ENCODE results near the gene CUL7.
"Not testable (repeated sequence)": the region's sequence is repeated elsewhere in the genome, so short reads cannot be mapped to it uniquely, and the experiment has no call there.

Gene CUL7

GRCh38 chr6:43014434-43014909 lies 39.2 kb downstream of the CUL7 start:
- no peak for DNase-seq (ENCODE audit: low spot score)

DNA sequence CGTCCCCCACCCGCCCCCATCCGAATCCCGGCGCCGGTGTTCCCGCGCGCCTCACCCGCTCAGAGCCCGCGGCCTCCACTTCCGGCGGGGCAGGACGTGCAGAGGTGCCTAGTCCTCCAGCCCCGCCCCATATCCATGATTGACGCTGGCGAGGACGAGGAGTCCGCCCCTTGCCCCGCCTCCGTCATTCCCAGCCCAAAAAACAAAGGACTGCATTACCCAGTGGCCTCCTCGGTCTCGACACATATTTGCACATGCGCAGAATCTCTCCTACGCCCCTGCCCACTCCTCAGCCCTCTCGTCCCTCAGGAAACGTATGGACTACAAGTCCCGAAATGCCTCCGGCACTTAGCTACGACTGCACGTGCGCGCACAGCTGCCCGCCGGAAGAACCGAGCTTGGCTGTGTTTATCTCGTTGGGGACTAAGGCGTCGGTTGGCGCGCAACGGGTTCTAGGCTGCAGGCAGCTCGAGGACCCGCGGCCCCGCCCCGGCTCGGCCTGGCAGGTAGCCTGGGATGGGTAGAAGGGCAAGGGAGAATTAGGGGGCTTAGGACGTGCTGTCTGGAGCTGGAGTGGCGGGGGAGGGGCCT lies 39.7 kb downstream of the CUL7 start, which contains the start of the genes KLHDC3 and MEA1:
KLHDC3 (plus strand) TSS at position 407 of the 591 bp plus-strand sequence. CDS start 2,944 bp downstream, outside the sequence.
MEA1 (minus strand) TSS at position 104 of the 591 bp plus-strand sequence. CDS start 133 bp downstream, outside the sequence.
- peak; percentile 96 for DNase-seq (ENCODE audit: low spot score)

DNA sequence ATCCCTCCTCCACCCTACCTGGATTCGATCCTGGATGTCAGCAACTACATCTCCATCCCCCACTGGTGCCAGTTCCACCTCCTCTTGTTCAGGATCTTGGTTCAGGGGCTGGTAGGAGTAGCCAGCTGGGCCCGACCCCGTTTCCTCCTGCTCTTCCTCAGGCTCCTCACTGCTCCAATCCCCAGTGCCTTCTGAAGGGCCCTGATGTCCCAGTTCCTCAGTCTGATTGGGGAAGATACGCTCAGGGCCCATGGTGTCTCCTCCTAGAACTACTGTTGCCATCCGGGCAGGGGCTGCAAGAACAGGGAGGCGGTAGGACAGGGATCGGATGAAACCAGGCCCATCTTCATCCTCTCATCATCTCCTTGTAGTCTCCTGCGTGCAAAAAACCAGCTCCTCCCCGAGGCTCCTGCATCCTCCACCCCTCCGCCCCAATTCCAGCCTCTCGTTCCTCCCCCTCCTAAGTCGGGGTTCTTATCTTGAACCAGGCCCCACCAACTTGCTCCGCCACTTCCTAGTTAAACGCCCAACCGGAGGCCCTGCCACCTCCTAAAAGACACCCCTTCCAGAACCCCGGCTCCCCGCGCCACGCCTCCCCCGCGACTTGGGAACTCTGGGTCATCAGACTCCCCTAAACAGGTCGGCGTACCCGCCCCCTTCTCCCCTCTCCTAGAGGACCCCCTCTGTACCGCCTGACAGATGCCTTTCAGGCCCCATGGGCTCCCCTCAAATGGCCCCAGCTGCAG lies 40.4 kb downstream of the CUL7 start:
- DNase-seq (ENCODE audit: low spot score) = no peak

DNA sequence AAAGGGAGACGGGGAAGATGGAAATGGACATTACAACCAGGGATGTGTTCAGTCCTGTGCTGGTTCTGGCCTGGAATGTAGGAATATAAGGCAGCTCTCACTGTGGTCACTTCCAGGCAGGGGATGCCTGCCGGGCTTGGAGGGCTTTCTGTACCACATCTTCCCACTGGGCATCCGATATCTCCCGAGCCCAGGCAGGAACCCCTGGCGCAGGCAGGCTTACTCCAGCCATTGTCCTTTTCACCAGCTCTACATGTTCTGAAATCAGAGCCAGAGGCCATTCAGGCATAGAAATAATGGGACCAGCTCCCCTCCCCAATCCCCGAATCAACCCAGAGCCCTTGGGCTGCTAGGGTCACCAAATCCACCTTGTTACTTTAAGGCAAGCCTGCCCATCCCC lies 41.3 kb downstream of the CUL7 start:
- DNase-seq (ENCODE audit: low spot score) = no peak

- no peak for DNase-seq (ENCODE audit: low spot score)
These were observed 42.4 kb downstream of the CUL7 start for GRCh38 chr6:43011207-43011606.

GRCh38 chr6:43009124-43009523 lies 44.5 kb downstream of the CUL7 start:
- peak; percentile 48 for DNase-seq (ENCODE audit: low spot score)

GRCh38 chr6:43007126-43007525 lies 46.5 kb downstream of the CUL7 start:
- DNase-seq (ENCODE audit: low spot score) = no peak

- no peak for DNase-seq (ENCODE audit: low spot score)
These were observed 47.4 kb downstream of the CUL7 start for GRCh38 chr6:43006251-43006650.

DNA sequence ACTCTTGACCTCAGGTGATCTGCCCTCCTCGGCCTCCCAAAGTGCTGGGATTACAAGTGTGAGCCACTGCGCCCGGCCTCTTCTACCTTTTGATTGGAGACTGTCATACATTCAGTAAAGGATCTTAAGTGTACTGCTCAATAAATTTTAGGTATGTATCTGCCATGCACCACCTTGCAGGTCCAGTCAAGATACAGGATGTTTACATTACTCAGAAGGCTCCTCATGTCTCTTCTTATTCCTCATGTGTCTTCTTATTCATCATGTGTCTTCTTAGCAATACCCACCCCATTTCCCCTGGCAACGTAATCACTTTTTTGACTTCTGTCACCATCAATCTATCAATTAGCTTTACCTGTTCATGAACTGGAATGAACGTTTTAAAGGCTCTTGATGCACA lies 47.8 kb downstream of the CUL7 start:
- no peak for DNase-seq (ENCODE audit: low spot score)

GRCh38 chr6:43001843-43002242 lies 51.8 kb downstream of the CUL7 start:
- DNase-seq (ENCODE audit: low spot score) = no peak

DNA sequence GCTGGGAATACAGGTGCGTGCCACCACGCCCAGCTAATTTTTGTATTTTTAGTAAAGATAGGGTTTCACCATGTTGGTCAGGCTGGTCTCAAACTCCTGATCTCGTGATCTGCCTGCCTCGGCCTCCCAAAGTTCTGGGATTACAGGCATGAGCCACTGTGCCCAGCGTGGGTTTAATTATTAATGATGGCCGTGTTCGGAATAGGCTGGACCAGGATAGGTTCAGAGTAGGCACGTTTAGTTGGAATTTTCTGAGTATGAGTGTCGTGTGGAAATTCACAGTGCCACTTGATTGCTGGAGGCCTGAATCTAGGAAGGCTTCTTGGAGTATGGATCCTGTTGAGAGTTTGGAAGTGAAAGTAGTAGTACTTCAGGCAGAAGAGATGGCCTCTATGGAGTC lies 55.4 kb downstream of the CUL7 start:
- not testable (repeated sequence) for DNase-seq (ENCODE audit: low spot score)

- DNase-seq (ENCODE audit: low spot score) = no peak
These were observed 57.1 kb downstream of the CUL7 start for GRCh38 chr6:42996513-42996912.

GRCh38 chr6:42993445-42993844 lies 60.2 kb downstream of the CUL7 start:
- no peak for DNase-seq (ENCODE audit: low spot score)

- no peak for DNase-seq (ENCODE audit: low spot score)
These were observed 63.7 kb downstream of the CUL7 start for GRCh38 chr6:42989923-42990322.

DNA sequence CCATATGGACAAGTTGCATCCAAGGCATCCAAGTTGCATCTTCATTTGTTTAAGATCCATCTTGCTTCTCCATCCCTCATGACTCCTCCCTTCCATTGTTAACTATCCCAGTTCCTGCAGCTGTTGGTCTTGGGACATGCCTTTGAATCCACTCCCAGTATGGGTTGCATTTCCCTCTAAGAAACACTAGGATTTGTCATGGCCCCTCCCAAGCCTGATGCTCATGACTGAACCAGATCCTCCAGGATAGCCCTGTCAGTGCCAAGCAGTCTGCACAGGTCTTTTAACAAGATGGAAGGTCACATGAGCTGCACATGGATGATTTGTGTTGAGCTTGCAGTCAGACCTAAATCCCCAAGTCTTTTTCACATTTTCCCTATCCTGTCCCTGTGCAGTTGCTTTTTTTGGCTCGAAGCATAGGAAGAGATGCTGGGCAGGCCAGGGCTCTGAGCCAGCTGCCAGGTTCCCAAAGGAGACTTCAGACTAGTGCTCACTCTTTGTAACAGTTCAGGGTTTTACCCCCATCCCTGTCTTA lies 65.1 kb downstream of the CUL7 start:
- no peak for DNase-seq (ENCODE audit: low spot score)
